Keratinocyte (primary cell): Measurements from ENCODE around the gene CA7.

Experiments
- EZH2 ChIP-seq: IDR thresholded peaks from one replicate; pipeline ENCODE4 v1.6.1; 2012; ENCODE audit warnings: inconsistent platforms, mild to moderate bottlenecking, low read length, moderate library complexity
- TF ChIP-seq, protein P1 (sequence below), 3 experiments: IDR thresholded peaks in 1 of 3; conservative IDR thresholded peaks in 1 of 3; optimal IDR thresholded peaks in 1 of 3; 2 replicates in 2 of 3; 3 replicates in 1 of 3; pipeline versions ENCODE3 to v1.5.1; 2011; ENCODE audit warnings: low read length in 3 of 3, mild to moderate bottlenecking in 3 of 3, moderate library complexity in 2 of 3, control low read depth in 1 of 3, inconsistent platforms in 1 of 3; ENCODE audit not compliant: insufficient read depth in 2 of 3; ENCODE audit errors: extremely low read depth in 1 of 3

DNA sequence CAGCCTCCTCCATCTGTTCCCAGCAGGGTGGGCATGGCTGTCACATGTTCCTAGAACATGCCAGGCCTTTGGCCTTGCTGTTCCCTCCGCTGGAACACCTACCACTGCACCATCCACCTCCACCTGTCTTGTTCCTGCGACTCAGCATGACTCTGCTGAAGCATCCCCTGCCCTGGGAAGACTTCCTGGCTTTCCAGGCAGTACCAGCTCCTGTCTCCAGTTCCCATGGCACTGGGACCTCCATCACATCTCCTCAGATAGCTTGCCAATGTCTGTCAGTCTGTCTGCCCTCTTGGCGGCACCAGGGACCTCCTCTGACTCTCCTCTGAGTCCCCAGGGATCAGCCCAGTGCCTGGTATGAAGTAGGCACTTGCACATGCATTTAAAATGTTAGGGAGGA is 51.8 kb downstream of the CA7 start:
- TF ChIP-seq, protein P1, sequence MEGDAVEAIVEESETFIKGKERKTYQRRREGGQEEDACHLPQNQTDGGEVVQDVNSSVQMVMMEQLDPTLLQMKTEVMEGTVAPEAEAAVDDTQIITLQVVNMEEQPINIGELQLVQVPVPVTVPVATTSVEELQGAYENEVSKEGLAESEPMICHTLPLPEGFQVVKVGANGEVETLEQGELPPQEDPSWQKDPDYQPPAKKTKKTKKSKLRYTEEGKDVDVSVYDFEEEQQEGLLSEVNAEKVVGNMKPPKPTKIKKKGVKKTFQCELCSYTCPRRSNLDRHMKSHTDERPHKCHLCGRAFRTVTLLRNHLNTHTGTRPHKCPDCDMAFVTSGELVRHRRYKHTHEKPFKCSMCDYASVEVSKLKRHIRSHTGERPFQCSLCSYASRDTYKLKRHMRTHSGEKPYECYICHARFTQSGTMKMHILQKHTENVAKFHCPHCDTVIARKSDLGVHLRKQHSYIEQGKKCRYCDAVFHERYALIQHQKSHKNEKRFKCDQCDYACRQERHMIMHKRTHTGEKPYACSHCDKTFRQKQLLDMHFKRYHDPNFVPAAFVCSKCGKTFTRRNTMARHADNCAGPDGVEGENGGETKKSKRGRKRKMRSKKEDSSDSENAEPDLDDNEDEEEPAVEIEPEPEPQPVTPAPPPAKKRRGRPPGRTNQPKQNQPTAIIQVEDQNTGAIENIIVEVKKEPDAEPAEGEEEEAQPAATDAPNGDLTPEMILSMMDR (optimal IDR thresholded peaks at IDR 0.05 in 1 of 3, IDR thresholded peaks at IDR 0.05 in 1 of 3, conservative IDR thresholded peaks at IDR 0.05 in 1 of 3; ENCODE audit: extremely low read depth in 1 of 3, insufficient read depth in 2 of 3, low read length in 3 of 3): no peak
- TF ChIP-seq EZH2: no peak
